Activated CD4-positive, alpha-beta T cell treated with anti-CD3 and anti-CD28 coated beads, Interleukin-2, amount 50 U/mL, for 24 hours (primary cell): ENCODE results near the gene ASGR1.
"Not testable (repeated sequence)": the region's sequence is repeated elsewhere in the genome, so short reads cannot be mapped to it uniquely, and the experiment has no call there.

ENCODE experiments used
- DNase-seq, 2 donors: peaks; one replicate each; pipeline ENCODE4 v3.0.0-alpha.2; 2020; ENCODE audit warnings: low read depth in 1 of 2, low spot score in 1 of 2

Gene ASGR1

DNA sequence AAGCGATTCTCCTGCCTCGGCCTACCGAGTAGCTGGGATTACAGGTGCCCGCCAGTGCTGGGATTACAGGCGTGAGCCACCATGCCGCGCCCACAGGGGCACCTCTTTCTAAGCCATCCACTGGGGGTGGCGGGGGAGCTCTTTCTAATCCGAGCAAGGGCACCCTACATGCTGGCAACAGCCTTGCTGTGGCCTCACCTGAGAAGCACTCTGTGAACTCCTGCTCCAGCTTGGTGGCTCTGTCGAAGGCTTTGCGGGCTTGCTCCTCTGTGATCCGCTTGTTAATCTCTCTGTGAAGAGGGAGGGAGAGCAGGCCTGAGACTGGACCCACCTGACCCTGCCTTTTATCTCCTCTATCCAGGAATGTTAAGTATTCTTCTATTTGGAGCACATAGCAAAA is 11.9 kb upstream of the ASGR1 start:
- no peak for DNase-seq

DNA sequence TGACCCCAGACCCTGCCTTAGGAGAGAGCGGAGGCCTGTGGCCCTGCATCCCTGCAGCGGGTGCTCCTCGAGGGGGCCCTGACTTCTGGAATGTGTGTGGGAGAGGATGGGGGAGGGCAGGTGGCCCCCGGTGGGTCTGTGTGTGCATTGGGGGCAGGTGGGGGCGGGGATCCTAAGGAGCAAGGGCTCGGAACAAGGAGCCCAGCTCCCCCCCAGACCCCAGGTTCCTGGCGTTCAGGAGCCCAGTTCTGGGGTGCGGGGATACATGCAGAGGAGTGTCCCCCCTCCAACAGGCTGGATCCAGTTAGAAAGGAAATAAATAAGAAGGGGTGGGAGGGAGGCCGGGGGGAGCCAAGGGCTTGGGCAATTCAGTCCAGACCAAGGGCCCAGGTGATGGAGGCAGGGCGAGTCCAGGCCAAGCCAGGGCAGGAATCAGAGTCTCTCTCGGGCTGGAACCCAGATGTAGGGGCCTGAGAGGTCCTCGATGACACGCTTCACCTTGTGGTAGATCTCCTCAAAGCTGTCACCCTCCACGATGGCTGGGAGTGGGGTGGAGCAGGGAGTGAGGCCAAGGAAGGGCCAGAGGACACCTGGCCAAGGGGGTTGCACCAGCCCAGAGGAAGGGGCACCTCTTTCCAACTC is 11.2 kb upstream of the ASGR1 start:
- DNase-seq = no peak

DNA sequence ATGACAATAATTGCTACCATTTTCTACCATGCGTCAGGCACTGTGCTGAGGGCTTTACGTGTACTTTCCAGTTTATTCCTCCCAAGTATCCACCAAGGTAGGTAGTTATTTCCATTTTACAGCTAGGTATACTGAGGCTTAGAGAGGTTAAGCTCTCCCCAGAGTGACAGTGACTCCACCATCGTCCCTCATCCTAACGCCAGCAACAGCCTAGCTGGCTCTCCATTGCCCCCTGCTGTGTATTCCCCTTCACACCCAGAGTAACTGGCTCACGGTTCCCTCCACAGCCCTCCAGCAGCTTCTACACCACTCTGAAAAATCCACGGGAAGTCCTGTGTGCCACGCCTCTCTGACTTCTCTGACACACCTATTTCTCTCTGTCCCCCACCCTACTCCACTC is 7.1 kb upstream of the ASGR1 start:
- DNase-seq = no peak

DNA sequence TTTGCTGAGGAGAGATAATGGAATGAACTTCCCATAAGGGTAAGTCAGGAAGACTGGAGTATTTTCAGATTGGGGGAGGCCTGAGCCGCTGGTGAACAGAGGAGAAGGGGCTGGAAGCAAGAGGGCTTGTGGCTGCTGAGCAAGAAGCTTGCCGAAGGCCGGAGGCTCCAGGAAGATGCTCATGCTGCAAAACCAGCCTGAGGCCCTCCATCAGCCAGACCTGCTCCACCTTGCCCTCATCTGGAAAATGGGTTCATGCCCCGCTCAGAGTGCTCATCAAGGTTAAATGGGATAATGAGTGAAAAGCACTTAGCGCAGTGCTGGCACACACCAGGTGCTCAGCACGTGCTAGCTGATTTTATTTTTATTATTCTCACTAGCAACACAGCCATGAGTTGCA is 5.5 kb upstream of the ASGR1 start:
- DNase-seq = no peak

DNA sequence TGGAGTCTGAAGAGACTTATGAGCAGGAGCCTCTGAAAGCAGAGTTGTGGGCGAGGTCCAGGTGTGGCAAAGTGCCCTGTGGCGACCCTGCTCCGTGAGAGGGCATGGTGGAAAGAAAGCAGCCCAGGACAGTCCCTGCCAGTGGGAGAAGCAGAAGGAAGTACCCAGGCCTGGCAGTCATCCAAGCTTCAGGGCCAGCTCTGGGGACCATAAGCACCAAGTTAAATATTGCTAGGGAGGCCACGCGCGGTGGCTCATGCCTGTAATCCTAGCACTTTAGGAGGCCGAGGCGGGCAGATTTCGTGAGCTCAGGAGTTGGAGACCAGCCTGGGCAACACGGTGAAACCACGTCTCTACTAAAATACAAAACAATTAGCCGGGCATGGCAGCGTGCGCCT is 4.9 kb upstream of the ASGR1 start:
- DNase-seq = no peak

DNA sequence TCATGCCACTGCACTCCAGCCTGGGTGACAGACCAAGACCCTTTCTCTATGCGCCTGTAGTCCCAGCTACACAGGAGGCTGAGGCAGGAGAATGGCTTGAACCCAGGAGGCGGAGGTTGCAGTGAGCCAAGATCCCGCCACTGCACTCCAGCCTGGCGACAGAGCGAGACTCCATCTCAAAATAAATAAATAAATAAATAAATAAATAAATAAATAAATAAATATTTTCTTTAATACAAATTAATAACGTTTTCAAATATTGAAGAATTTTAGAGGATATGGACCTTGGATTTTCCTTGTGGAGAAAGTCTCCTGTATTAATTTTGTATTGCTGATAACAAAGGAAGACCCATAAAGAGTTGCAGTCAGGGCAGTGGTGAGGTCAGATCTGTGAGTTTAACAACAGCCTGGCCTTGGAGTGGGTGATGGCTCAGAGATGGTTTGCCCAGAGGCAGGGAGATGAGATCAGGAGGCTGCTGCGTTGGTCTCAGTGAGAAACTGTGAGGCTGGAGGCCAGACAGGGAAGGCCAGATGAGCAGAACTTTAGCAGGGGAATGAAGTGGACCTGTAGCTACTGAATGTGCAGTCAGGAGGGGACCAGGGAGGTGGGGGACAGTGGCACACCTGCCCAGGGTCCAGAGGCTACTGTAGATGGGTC is 4.4 kb upstream of the ASGR1 start:
- DNase-seq = no peak

DNA sequence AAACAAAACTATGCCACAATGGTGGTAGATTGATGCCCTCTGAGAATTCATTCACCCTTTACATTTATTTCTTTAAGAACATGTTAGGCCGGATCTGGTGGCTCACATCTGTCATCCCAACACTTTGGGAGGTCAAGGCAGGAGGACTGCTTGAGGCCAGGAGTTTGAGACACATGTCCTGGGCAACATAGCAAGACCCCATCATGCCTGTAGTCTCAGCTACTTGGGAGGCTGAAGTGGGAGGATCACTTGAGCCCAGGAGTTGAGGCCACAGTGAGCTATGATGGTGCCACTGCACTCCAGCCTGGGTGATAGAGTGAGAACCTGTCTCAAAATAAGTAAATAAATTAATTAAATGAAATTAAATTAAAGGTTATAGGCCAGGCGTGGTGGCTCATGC is 2.9 kb upstream of the ASGR1 start:
- DNase-seq = not testable (repeated sequence)

DNA sequence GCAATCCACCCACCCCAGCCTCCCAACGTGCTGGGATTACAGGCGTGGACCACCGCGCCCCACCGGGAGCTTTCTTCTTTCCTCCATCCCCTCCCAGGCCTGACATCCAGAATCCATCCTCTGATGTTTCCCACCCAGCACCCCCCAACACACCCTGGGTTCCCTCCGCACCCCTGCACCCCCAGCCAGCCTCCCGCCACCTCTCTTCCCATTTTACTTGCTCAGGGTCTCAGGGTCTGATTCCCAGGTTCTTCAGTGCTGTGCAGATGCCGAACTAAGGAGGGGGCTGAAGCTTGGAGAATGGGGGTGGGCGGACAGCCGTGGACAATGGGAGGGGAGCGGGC is 225 bp downstream of the ASGR1 start:
- DNase-seq = no peak

DNA sequence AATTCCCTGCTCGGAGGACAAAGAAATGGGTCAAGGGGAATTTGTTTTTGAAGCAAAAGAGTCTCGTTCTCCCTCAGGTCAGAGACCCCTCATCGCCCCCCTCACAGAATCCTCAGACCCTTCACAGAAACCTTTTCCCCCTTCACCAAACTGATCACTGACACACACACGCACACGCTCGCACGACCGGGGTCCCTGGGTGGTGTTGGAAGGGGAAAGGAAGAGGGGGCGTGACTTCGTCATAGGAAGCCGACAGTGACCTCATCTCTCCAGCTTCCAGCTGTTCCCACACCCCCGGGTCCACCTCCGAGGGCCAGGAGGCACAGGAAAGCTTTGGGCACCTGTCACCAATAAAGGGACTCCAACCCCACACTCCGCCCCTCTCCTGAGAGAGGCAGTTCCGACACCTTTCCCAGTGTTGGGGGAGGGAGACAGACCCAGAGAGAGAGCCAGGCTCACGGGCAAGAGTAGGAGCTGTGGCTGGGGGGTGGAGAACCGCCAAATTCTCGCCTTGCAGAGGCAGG is 1.2 kb downstream of the ASGR1 start:
- no peak for DNase-seq

DNA sequence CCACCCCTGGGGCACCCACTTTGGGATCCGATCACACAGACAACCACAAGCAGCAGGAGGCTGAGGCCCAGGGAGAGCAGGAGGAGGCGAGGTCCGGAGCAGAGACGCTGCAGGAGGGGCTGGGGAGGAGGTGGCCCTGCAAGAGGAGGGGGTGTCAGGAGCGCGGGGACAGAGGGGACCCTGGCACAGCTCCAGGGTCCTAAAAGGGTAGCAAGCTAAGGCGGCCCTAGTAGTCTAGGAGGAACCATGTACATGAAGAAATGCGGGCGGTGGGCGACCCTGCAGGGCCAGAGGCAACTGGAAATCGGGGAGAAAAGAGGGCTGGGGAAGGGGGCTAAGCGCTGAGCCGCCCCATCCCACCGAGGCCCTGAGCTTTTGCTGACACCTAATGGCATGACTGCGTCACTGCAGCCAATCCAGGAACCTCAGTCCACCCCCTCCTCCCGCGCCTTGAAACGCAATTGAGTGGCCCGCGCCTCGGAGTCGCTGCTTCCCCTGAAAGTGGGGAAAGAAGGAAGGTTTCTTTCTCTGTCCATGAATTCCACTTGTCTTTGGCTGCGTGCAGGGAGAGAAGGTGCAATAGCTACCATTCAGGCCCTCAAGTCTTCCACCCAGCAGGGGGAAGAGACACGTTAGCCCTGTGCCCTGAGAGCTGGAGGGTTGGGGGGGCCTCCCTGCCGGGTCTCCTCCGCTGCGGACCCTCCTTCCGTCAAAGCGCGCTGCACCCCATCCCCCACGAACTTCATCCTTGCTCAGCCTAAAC is 1.8 kb downstream of the ASGR1 start:
- peak; percentile 43 to 46 for DNase-seq

DNA sequence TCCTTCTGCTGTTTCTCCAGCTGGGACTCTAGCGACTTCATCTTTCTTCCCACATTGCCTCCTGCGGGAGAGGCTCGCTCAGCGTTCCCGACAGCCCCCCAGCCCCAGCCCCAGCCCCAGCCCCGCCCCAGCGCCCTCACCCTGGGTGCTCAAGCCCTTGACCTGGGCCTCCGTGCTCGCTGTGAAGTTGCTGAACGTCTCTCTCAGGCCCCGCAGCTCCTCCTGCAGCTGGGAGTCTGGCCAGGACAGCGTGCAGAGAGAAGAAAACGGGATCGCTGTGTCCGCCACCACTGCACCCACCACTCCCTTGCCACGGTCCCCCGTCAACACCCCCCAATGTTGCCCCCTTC is 2.4 kb downstream of the ASGR1 start:
- DNase-seq = no peak

DNA sequence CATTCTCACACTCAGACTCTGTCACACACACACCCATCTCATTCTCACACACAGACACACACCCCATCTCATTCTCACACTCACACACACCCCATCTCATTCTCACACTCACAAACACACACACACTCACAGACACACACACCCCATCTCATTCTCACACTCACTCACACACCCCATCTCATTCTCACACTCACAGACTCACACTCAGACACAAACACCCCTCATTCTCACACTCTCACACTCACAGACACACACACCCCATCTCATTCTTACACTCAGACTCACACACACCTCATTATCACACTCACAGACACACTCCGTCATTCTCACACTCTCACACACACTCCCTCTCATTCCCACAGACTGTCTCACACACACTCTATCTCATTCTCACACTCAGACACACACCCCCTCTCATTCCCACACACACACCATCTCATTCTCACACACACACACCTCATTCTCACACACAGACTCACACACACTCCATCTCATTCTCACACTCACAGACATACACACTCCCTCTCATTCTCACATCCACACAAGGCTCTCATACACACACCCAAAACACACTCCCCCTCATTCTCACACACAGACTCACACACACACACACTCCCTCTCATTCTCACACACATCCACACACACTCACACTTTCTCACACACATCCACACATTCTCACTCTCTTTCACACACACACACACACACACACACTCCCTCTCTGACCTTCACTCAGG is 2.9 kb downstream of the ASGR1 start:
- DNase-seq = no peak

DNA sequence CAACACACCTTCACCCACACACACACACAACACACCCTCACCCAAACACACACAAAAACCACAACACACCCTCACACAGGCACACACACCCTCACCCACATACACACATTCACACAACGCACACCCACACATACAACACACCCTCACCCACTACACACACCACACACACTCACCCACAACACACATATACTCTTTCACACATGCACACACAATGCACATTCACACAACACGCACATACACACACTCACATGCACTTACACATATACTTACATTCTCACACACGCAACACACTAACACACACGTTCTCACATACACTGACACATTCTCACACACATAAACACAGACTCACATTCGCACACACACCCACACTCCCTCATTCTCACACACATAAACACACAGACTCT is 3.8 kb downstream of the ASGR1 start:
- no peak for DNase-seq

DNA sequence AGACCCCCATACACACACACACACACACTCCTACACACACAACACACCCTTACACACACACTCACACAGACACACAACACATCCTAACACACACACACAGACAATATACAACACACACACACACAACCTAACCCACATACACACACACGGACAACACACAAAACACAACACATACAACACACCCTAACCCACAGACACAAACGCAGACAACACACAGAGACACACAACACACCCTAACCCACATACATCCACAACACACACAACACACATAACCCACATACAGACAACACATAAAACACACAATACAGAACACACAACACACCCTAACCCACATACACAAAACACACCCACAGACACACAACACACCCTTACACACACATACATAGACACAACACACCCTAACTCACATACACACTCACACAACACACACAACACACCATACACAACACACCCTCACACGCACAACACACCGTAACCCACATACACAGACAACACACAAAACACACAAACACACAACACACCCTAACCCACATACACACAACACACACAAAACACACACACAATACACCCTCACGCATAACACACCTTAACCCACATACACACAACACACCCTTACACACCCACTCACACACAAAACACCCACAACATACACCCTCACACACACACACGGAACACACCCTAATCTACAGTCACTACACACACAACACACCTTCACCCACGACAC is 4.4 kb downstream of the ASGR1 start:
- no peak for DNase-seq

DNA sequence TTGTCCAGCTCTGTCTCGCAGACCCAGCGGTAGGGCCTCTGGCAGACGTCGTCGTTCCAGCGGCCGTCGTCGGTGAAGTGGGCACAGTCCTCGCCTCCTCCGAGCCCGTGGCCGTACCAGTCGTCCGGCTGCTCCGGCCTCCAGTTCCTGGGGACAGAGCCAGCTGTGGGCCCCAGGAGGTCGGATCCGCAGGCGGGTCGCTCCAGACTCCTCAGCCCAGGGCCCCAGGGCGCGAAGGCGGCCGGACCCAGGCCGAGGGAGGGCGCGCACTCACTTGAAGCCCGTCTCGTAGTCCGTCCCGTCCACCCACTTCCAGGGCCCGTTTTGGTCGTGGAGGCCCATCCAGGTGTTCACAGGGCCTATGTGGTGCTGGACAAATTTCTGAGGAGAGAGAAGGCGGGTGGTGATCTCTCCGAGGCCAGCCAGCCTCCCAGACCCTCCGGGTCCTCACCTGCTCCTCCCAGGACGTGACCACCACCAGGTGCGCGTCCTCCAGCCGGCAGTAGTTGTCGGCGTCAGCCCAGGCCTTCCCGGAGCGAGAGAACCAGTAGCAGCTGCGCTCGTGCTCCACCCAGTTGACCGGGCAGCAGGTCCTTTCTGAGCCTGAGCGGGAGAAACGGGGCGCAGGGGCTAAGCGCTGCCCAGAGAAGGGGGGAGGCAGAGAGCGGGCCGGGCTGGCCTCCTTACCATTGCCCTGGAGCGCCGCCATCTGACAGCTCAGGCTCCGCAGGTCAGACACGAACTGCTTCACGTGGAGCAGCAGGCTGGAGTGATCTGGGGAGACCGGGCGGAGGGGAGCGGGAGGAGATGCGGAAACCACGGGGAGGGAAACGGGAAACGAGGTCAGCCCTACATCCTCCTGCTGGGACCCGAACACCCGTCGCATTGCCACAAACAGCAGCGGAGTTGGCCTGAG is 5.2 kb downstream of the ASGR1 start:
- DNase-seq = peak; percentile 18 to 19

DNA sequence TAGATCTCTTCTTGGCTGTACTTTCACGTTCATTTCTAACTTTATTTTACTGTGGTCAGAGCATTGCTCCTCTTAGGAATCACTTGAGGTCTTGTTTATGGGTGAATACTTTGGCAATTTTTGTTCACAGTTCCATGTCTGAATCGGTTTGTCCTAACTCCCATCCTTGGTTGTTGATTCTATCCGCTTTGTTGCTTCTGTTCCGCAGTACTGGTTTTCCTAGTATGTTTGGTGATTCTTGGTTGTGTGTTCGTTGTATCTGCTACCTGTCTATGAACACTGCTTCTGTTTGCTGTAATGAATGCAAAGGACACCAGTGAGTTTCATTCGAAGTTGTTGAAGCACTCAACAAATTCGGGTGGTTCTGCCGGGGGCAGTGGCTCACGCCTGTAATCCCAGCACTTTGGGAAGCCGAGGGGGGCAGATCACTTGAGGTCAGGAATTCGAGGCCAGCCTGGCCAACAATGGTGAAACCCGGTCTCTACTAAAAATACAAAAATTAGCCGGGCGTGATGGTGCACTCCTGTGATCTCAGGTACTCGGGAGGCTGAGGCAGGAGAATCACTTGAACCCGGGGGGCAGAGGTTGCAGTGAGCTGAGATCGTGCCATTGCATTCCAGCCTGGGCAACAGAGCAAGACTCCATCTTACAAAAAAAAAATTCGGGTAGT is 6.5 kb downstream of the ASGR1 start:
- not testable (repeated sequence) for DNase-seq

DNA sequence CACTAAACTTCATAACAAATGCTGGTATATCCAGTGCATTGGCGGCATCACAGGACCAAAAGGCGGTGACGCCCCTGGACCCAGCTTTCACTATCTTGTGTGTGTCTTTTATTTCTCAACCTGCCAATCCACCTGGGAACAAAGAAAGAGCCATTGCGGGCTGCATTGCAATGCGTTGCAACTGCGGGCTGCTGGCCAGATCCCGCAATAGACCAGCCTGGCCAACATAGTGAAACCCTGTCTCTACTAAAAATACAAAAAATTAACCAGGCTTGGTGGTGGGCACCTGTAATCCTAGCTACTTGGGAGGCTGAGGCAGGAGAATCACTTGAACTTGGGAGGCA is 9.6 kb downstream of the ASGR1 start:
- DNase-seq = not testable (repeated sequence)

DNA sequence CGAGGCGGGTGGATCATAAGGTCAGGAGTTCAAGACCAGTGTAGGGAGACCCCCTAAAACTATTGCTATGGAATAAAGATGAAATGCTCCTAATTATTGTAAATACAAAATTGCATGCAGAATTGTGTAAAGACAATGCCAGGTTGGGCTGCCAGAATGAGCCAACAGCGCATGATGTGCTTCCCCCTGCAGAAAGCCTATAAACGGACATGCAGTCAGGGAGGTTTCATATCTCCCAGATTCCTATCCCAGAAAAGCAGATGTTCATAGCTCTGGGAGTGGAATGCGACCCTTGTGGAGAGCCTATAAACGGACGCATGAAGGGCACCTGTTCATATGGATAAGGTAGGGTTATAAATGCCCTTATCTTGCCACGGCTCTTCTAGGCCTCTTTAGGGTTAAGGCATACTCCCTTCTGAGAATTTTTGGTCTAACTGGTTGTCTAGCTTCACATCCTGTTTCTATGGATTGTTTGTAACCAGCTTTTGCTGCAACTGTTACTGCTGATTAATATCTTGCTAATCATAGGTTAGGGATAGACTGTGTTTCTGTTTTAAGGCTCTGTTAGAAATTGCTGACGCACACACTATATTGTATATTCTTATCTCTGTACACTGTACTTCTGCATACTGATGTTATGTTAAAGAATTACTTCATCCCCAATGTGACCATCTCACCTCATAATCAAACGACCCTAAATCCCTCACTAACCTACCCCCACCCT is 10.2 kb downstream of the ASGR1 start:
- not testable (repeated sequence) for DNase-seq

DNA sequence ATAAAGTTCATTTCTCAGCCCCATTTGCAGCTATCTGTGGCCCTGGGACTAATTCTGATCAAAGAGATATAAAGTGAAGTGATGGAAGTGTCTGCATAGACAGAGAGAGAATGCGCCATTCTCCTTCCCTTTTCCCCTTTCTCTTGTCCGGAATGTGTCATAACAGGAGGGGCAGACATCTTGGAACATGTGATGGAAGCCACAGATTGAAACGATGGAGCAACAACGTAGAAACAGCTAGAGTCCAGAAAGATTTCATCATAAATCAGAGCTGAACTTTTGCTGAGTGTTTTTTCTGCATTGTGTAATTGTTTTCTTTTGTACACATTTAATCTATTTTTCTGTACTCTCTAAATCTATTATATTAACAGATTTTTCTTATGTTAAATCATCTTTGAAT is 11.3 kb downstream of the ASGR1 start:
- DNase-seq = no peak
